Hepatocyte (in vitro differentiated cells): ENCODE measurements around the gene PLCL2. TPM values are rescaled to one million over a fixed set of nuclear protein-coding genes. Genes with fewer than 3 reads are reported as not detected.

ENCODE experiments used
- DNase-seq: peaks from one replicate; pipeline ENCODE4 v3.0.0-alpha.2; 2016; ENCODE audit warnings: low spot score
- H2AFZ ChIP-seq: fragments of 200-600 bp; sonication (generic); 2 replicates; pipeline ENCODE4 v1.6.0; 2016; ENCODE audit warnings: antibody characterized with exemption, mild to moderate bottlenecking
- H3K27ac ChIP-seq: fragments of 200-600 bp; sonication (generic); 2 replicates; pipeline ENCODE4 v1.5.1; 2016; ENCODE audit warnings: mild to moderate bottlenecking
- H3K27me3 ChIP-seq: fragments of 200-600 bp; sonication (generic); 2 replicates; pipeline ENCODE4 v1.6.1; 2016
- H3K36me3 ChIP-seq: fragments of 200-600 bp; sonication (generic); replicated peaks from 2 replicates; pipeline ENCODE4 v1.5.1; 2016; ENCODE audit warnings: low read depth; ENCODE audit not compliant: insufficient read depth
- H3K4me1 ChIP-seq: fragments of 200-600 bp; sonication (generic); 2 replicates; pipeline ENCODE4 v1.5.1; 2016; ENCODE audit warnings: mild to moderate bottlenecking, moderate library complexity; ENCODE audit not compliant: insufficient read depth
- H3K4me2 ChIP-seq: fragments of 200-600 bp; sonication (generic); 2 replicates; pipeline ENCODE4 v1.6.0; 2016
- H3K4me3 ChIP-seq: fragments of 200-600 bp; sonication (generic); 2 replicates; pipeline ENCODE4 v1.5.1; 2016; ENCODE audit warnings: mild to moderate bottlenecking
- H3K79me2 ChIP-seq: fragments of 200-600 bp; sonication (generic); 2 replicates; pipeline ENCODE4 v1.6.0; 2017; ENCODE audit warnings: mild to moderate bottlenecking
- H3K9me2 ChIP-seq: fragments of 200-600 bp; sonication (generic); replicated peaks from 2 replicates; pipeline ENCODE4 v1.6.0; 2017; ENCODE audit warnings: mild to moderate bottlenecking; ENCODE audit not compliant: insufficient read depth
- H3K9me3 ChIP-seq: fragments of 200-600 bp; sonication (generic); 2 replicates; pipeline ENCODE4 v1.5.1; 2016; ENCODE audit warnings: low read depth, mild to moderate bottlenecking
- H4K20me1 ChIP-seq: fragments of 200-600 bp; sonication (generic); 2 replicates; pipeline ENCODE4 v1.6.0; 2016; ENCODE audit warnings: mild to moderate bottlenecking; ENCODE audit not compliant: insufficient read depth, poor library complexity, severe bottlenecking
- EZH2 ChIP-seq: fragments of 200-600 bp; sonication (generic); IDR thresholded peaks from 2 replicates; pipeline ENCODE4 v1.6.1; 2016; ENCODE audit warnings: antibody characterized with exemption, mild to moderate bottlenecking, borderline replicate concordance
- EZH2phosphoT487 ChIP-seq: fragments of 200-600 bp; sonication (generic); IDR thresholded peaks from one replicate; pipeline ENCODE4 v1.6.1; 2018; ENCODE audit warnings: antibody characterized with exemption, mild to moderate bottlenecking, low read depth, moderate library complexity; ENCODE audit not compliant: unreplicated experiment, severe bottlenecking
- WGBS: methylation state at CpG from one replicate; pipeline ENCODE4 v1.1.6; 2016; ENCODE audit warnings: low lambda C conversion rate; ENCODE audit errors: missing lambda C conversion rate; 5-methylcytosine and 5-hydroxymethylcytosine counted together
- polyA plus RNA-seq: library from polyadenylated mRNA; unstranded; fragments of >200 nt; fragmentation: Nextera tagmentation; extraction: Ambion mirVana; gene quantifications from 2 replicates; pipeline ENCODE4 v1.2.1, GENCODE V29; 2016
- total RNA-seq: library from RNA; depleted of rRNA; stranded (reverse); fragments of >200 nt; gene quantifications from 2 replicates; pipeline ENCODE4 v1.2.3, GENCODE V29; 2014
- TF ChIP-seq, protein P1 (sequence below): fragments of 200-600 bp; sonication (generic); IDR thresholded peaks from 2 replicates; pipeline ENCODE4 v1.5.1; 2016; ENCODE audit warnings: antibody characterized with exemption, mild to moderate bottlenecking; ENCODE audit not compliant: poor library complexity

PLCL2 gene
- total and polyA plus RNA-seq, 2 experiments from 2014 or later, result 3.2 to 14.2 TPM

DNA sequence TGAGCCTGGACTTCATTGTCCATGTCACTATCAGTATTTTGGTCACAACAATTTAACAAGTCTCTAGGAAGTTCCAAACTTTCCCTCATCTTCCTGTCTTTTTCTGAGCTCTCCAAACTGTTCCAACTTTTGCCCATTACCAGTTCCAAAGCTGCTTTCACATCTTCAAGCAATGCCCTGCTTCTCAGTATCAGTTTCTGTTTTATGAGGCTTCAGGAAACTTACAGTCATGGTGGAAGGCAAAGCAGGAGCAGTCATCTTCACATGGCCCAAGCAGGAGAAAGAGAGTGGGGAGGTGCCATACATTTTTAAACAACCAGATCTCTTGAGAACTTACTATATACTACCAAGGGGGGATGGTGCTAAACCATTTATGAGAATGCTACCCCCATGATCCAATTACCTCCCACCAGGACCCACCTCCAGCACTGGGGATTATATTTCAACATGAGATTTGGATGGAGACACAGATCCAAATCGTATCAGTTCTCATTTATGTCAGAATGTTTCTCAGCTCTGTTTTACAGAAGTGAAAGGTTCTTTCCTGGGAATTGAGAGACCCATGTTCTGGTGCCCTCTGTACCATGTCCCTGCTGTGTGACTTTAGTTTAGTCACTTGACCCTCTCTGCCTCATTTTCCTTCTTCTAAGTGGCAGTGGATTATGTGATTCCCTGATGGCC lies 169.7 kb downstream of the PLCL2 start:
- Histone ChIP-seq H3K27ac (no peak overlapping the region), H3K27me3 (no peaks in the 10 kb centered on the region), H3K79me2 (no peaks in the 10 kb centered on the region), H3K4me1 (no peaks in the 10 kb centered on the region), H3K4me2 (no peak overlapping the region), H3K9me3 (no peaks in the 10 kb centered on the region), H3K36me3 (no peaks in the 10 kb centered on the region), H3K4me3 (no peak overlapping the region), H2AFZ (no peak overlapping the region), H3K9me2 (no peaks in the 10 kb centered on the region), H4K20me1 (no peaks in the 10 kb centered on the region)
- TF ChIP-seq EZH2phosphoT487 (no peak), EZH2 (no peak)
- TF ChIP-seq, protein P1, sequence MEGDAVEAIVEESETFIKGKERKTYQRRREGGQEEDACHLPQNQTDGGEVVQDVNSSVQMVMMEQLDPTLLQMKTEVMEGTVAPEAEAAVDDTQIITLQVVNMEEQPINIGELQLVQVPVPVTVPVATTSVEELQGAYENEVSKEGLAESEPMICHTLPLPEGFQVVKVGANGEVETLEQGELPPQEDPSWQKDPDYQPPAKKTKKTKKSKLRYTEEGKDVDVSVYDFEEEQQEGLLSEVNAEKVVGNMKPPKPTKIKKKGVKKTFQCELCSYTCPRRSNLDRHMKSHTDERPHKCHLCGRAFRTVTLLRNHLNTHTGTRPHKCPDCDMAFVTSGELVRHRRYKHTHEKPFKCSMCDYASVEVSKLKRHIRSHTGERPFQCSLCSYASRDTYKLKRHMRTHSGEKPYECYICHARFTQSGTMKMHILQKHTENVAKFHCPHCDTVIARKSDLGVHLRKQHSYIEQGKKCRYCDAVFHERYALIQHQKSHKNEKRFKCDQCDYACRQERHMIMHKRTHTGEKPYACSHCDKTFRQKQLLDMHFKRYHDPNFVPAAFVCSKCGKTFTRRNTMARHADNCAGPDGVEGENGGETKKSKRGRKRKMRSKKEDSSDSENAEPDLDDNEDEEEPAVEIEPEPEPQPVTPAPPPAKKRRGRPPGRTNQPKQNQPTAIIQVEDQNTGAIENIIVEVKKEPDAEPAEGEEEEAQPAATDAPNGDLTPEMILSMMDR, result no peak
- DNase-seq, result no peak
- WGBS, result 79% methylated on average over 1 of the region's 1 CpG

DNA sequence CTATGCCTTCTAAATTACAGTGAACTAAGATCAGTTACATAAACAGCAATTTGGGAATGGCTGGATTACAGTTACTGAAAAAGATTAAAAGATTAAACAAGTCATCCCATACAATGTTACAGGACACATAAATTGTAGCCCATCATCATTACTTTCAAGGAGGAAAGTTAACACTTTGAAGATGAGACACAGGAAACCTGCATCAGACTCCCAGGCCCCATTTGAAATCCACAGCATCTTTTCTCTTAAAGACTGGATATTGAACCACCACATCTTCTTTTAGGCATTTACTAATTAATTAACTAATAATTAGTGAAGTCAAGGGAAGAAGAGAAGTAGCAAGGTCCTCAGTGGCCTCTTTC lies 170.2 kb downstream of the PLCL2 start:
- H3K27ac ChIP-seq, result no peak overlapping the region

DNA sequence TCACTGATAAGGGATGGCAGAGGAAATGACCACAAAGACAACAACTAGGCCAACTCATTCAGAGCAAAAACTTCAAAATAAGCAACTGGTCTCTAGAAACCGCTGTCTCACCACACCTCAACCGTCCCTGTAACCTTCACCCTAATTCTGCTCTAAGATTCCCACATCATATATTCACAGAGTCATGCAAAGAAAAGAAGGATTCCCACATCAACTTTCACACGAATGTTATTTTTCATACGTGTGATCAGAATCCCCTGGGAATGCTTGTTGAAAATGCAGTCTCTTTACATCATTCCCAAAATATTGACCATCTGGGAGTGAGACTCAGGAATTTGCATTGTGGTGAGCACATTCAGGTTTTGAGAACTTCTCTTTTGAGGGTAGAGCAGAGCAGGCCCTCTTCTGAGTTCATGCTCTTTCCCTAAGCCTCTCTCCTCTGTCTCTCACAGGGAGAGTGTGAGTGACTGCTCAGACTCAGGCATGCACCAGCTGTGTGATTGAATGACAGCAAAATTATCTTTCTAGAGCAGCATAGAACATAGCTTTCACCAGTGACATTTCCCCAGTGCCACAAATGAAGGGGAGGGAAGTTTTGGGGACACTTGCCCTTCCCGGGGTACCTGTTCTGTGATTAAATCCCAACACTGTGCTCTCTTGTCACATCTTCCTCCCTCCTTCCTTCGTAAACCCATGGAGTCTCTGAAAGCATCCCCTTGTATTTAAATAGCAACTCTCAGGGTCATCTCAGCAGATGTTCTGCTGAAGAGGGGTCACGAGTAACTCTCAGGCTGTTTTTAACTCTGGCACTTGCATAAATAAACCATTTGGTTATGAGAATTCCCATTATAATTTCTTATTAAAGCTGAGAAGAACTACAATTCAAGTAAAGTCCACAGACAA lies 170.9 kb downstream of the PLCL2 start:
- no peaks in the 10 kb centered on the region for H3K9me2 ChIP-seq
- H3K4me2 ChIP-seq, result no peak overlapping the region
- 82% methylated on average over 7 of the region's 7 CpGs for WGBS
- no peaks in the 10 kb centered on the region for H3K27me3 ChIP-seq
- no peak overlapping the region for H3K27ac ChIP-seq
- DNase-seq, result no peak
- TF ChIP-seq EZH2 (no peak), EZH2phosphoT487 (no peak)
- no peaks in the 10 kb centered on the region for H3K36me3 ChIP-seq
- H2AFZ ChIP-seq, result no peak overlapping the region
- H3K79me2 ChIP-seq, result no peaks in the 10 kb centered on the region
- H3K4me1 ChIP-seq, result no peaks in the 10 kb centered on the region
- no peak overlapping the region for H3K4me3 ChIP-seq
- H4K20me1 ChIP-seq, result no peaks in the 10 kb centered on the region
- H3K9me3 ChIP-seq, result no peaks in the 10 kb centered on the region

More for the DNA sequence above, 170.2 kb downstream of the PLCL2 start:
- H4K20me1 ChIP-seq, result no peaks in the 10 kb centered on the region
- no peak overlapping the region for H3K4me2 ChIP-seq
- H2AFZ ChIP-seq, result no peak overlapping the region
- no peaks in the 10 kb centered on the region for H3K27me3 ChIP-seq
- H3K79me2 ChIP-seq, result no peaks in the 10 kb centered on the region
- no peaks in the 10 kb centered on the region for H3K4me1 ChIP-seq
- H3K9me3 ChIP-seq, result no peaks in the 10 kb centered on the region
- DNase-seq, result no peak
- TF ChIP-seq, protein P1, result no peak
- TF ChIP-seq EZH2phosphoT487, result no peak
- no peak for TF ChIP-seq EZH2
- no peaks in the 10 kb centered on the region for H3K36me3 ChIP-seq
- no peak overlapping the region for H3K4me3 ChIP-seq
- no peaks in the 10 kb centered on the region for H3K9me2 ChIP-seq

DNA sequence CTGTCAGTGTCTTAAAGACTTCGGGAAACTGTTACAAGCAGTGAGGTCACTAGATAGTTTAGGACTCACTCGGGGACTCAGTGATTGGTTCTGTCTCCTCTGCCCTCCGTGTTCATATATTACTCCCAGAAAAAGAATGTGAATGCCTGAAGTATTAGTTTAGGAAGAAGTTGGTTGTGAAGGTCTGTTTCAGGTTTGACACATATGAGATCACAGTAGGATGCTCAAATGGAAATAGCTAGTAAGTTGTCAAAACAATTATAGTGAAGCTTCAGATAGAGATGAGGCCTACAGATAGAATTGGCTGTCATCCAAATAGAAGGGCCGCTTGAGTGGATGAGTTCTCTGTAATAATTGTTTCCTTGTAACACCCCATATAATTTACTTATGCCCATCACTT lies 172.6 kb downstream of the PLCL2 start:
- Histone ChIP-seq H3K4me2 (no peak overlapping the region), H3K9me2 (no peaks in the 10 kb centered on the region), H3K79me2 (no peaks in the 10 kb centered on the region), H2AFZ (no peak overlapping the region), H4K20me1 (no peaks in the 10 kb centered on the region), H3K27ac (no peak overlapping the region), H3K4me3 (no peak overlapping the region), H3K36me3 (no peaks in the 10 kb centered on the region), H3K9me3 (no peaks in the 10 kb centered on the region), H3K27me3 (no peaks in the 10 kb centered on the region), H3K4me1 (no peaks in the 10 kb centered on the region)
- DNase-seq, result no peak
- 63% methylated on average over 4 of the region's 4 CpGs for WGBS
- TF ChIP-seq EZH2phosphoT487, result no peak
- TF ChIP-seq EZH2, result no peak
